Mesenchymal stem cell (in vitro differentiated cells and primary cell): ENCODE data around the gene ACSL5.

Experiments used
- DNase-seq: peaks from one replicate; pipeline ENCODE4 v3.0.0-alpha.2; 2013
- H2AFZ ChIP-seq: one replicate; pipeline ENCODE4 v1.6.1; 2013; ENCODE audit warnings: low read depth, mild to moderate bottlenecking, control low read depth, inconsistent platforms, low read length, moderate library complexity
- H2AK5ac ChIP-seq: 2 replicates; pipeline ENCODE4 v1.6.1; 2013; ENCODE audit warnings: low read length, moderate library complexity, mild to moderate bottlenecking, inconsistent platforms; ENCODE audit not compliant: severe bottlenecking
- H2BK120ac ChIP-seq: one replicate; pipeline ENCODE4 v1.6.1; 2013; ENCODE audit warnings: low read depth, mild to moderate bottlenecking, inconsistent platforms, low read length, moderate library complexity
- H2BK12ac ChIP-seq, 2 experiments: one replicate each; pipeline ENCODE4 v1.6.1; 2013; ENCODE audit warnings: inconsistent platforms in 2 of 2, low read length in 2 of 2, mild to moderate bottlenecking in 2 of 2, moderate library complexity in 2 of 2, control low read depth in 1 of 2
- H2BK15ac ChIP-seq: one replicate; pipeline ENCODE4 v1.6.1; 2013; ENCODE audit warnings: mild to moderate bottlenecking, low read depth, inconsistent platforms; ENCODE audit not compliant: poor library complexity, severe bottlenecking
- H2BK5ac ChIP-seq: 2 replicates; pipeline ENCODE4 v1.6.1; 2013; ENCODE audit warnings: low read depth, mild to moderate bottlenecking, low read length, control low read depth, inconsistent platforms; ENCODE audit not compliant: poor library complexity, severe bottlenecking
- H3K14ac ChIP-seq, 2 experiments: one replicate each; pipeline ENCODE4 v1.6.1; 2013; ENCODE audit warnings: inconsistent platforms in 2 of 2, low read length in 2 of 2, control low read depth in 1 of 2, mild to moderate bottlenecking in 1 of 2, moderate library complexity in 1 of 2
- H3K18ac ChIP-seq, 2 experiments: one replicate each; pipeline ENCODE4 v1.6.1; 2013; ENCODE audit warnings: inconsistent platforms in 2 of 2, low read length in 2 of 2, control low read depth in 1 of 2, low read depth in 1 of 2, mild to moderate bottlenecking in 1 of 2
- H3K23ac ChIP-seq, 2 experiments: one replicate each; pipeline ENCODE4 v1.6.1; 2013; ENCODE audit warnings: inconsistent platforms in 2 of 2, low read length in 2 of 2, mild to moderate bottlenecking in 2 of 2, moderate library complexity in 2 of 2, control low read depth in 1 of 2
- H3K27ac ChIP-seq: 2 replicates; pipeline ENCODE4 v1.5.1; 2013; ENCODE audit warnings: mild to moderate bottlenecking, moderate library complexity, low read length, control low read depth, inconsistent platforms; ENCODE audit not compliant: poor library complexity, severe bottlenecking
- H3K27me3 ChIP-seq, 2 experiments: 2 replicates each; pipeline versions ENCODE4 v1.6.1 to v1.7.0; 2013; ENCODE audit warnings: low read length in 2 of 2, mild to moderate bottlenecking in 2 of 2, moderate library complexity in 2 of 2, control low read depth in 1 of 2, inconsistent platforms in 1 of 2; ENCODE audit not compliant: control insufficient read depth in 1 of 2, insufficient read depth in 1 of 2
- H3K36me3 ChIP-seq, 2 experiments: 2 replicates each; pipeline versions ENCODE4 v1.6.1 to v1.7.0; 2013; ENCODE audit warnings: low read length in 2 of 2, control low read depth in 1 of 2, inconsistent platforms in 1 of 2, low read depth in 1 of 2, mild to moderate bottlenecking in 1 of 2; ENCODE audit not compliant: insufficient read depth in 2 of 2, control insufficient read depth in 1 of 2
- H3K4ac ChIP-seq, 2 experiments: one replicate each; pipeline ENCODE4 v1.6.1; 2013; ENCODE audit warnings: inconsistent platforms in 2 of 2, low read length in 2 of 2, mild to moderate bottlenecking in 2 of 2, moderate library complexity in 2 of 2, control low read depth in 1 of 2, low read depth in 1 of 2
- H3K4me1 ChIP-seq: 2 replicates; pipeline ENCODE4 v1.6.1; 2013; ENCODE audit warnings: low read depth, low read length, control low read depth; ENCODE audit not compliant: control insufficient read depth, insufficient read depth
- H3K4me2 ChIP-seq: 2 replicates; pipeline ENCODE4 v1.6.1; 2013; ENCODE audit warnings: low read length, mild to moderate bottlenecking, inconsistent platforms; ENCODE audit not compliant: poor library complexity, severe bottlenecking
- H3K4me3 ChIP-seq, 2 experiments: 2 replicates each; pipeline versions ENCODE4 v1.5.1 to v1.7.0; 2013; ENCODE audit warnings: low read length in 2 of 2, mild to moderate bottlenecking in 2 of 2, control low read depth in 1 of 2, low read depth in 1 of 2; ENCODE audit not compliant: insufficient read depth in 1 of 2
- H3K79me1 ChIP-seq: replicated peaks from 2 replicates; pipeline ENCODE4 v1.6.1; 2013; ENCODE audit warnings: mild to moderate bottlenecking, control low read depth, low read length, inconsistent platforms; ENCODE audit not compliant: poor library complexity, severe bottlenecking
- H3K9ac ChIP-seq: 2 replicates; pipeline ENCODE4 v1.7.0; 2013; ENCODE audit warnings: mild to moderate bottlenecking, low read length, moderate library complexity
- H3K9me3 ChIP-seq: 2 replicates; pipeline ENCODE4 v1.7.0; 2013; ENCODE audit warnings: mild to moderate bottlenecking, low read length; ENCODE audit not compliant: control insufficient read depth
- H4K8ac ChIP-seq: one replicate; pipeline ENCODE4 v1.6.1; 2013; ENCODE audit warnings: inconsistent platforms, mild to moderate bottlenecking, low read length, moderate library complexity
- H4K91ac ChIP-seq: one replicate; pipeline ENCODE4 v1.6.1; 2013; ENCODE audit warnings: mild to moderate bottlenecking, low read length, inconsistent platforms
- WGBS: methylation state at CpG from one replicate; pipeline ENCODE4 v1.1.7; 2013; ENCODE audit warnings: mixed read lengths; 5-methylcytosine and 5-hydroxymethylcytosine counted together

The ACSL5 gene

GRCh38 chr10:112359606-112360307 lies 14.2 kb upstream of the ACSL5 start:
- Histone ChIP-seq H2BK120ac (no peak overlapping the region), H3K4ac (no peak overlapping the region), H2AK5ac (no peak overlapping the region), H3K9me3 (no peaks in the 10 kb centered on the region), H3K9ac (no peak overlapping the region), H3K18ac (no peak overlapping the region), H3K14ac (no peak overlapping the region), H2BK12ac (peak overlapping the region in 1 of 2 experiments; percentile 18), H3K23ac (no peak overlapping the region), H2BK15ac (no peak overlapping the region), H3K4me3 (no peak overlapping the region), H2BK5ac (no peak overlapping the region), H3K36me3 (no peaks in the 10 kb centered on the region), H4K8ac (no peak overlapping the region), H3K4me1 (no peaks in the 10 kb centered on the region), H2AFZ (no peak overlapping the region), H3K27me3 (no peaks in the 10 kb centered on the region), H3K27ac (no peak overlapping the region), H3K4me2 (no peak overlapping the region), H4K91ac (no peak overlapping the region), H3K79me1 (no peaks in the 10 kb centered on the region)
- no peak for DNase-seq
- WGBS, result 82% methylated on average over 5 of the region's 8 CpGs

DNA sequence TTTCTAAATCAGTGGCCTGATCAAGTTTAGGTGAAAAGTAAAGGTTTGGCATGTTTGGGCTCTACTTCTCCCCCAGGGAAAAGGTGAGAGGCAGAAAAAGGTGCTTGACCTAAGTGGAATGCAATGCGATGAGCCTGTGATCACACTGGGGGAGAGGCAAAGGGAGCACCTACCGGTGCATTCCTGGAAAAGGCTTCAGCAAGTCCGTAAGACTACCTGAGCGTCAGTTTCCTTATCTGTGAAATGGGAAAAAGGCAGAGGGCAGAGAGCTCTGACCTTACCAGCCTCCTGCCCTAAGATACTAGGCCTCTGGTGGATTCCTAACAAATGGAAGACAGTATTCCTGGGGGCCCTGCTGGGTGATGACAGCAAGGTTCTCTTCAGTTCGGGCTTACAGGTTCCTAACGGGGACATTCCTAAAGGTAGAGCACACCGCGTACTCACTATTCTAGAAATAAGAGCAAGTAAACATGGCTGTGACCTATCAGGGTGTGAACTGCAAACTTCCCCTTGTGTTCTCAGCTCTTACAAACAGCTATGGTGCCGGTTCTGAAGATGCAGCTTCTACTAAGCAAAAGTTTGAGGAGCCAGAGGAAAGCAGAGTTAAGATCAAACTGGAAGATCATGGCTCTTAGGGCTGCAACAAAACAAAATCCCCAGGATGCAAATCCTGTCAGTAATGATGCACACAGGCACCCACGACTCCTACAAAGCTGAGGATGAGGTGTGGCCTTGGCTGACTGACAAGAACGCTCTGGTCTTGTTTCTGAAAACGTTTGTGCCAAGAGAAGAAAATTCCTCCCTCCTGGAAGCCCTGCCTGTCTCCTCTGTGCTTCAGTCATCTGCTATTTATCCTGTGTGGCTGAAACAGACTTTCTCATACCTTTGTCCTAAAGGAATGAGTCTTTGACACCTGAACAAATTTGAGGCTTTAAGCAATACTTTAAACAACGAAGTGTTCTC lies 13.3 kb upstream of the ACSL5 start:
- H3K14ac ChIP-seq, result no peak overlapping the region
- no peak overlapping the region for H4K8ac ChIP-seq
- no peak overlapping the region for H2AFZ ChIP-seq
- H3K9ac ChIP-seq, result no peak overlapping the region
- no peak for DNase-seq
- H3K4me1 ChIP-seq, result no peaks in the 10 kb centered on the region
- no peak overlapping the region for H4K91ac ChIP-seq
- no peak overlapping the region for H3K27ac ChIP-seq
- H3K4me2 ChIP-seq, result no peak overlapping the region
- H3K23ac ChIP-seq, result no peak overlapping the region
- H2BK5ac ChIP-seq, result no peak overlapping the region
- H3K18ac ChIP-seq, result no peak overlapping the region
- no peak overlapping the region for H2BK12ac ChIP-seq
- WGBS, result 76% methylated on average over 13 of the region's 13 CpGs
- H2BK120ac ChIP-seq, result no peak overlapping the region
- H2BK15ac ChIP-seq, result no peak overlapping the region
- H3K4ac ChIP-seq, result no peak overlapping the region
- no peaks in the 10 kb centered on the region for H3K27me3 ChIP-seq
- H3K79me1 ChIP-seq, result no peaks in the 10 kb centered on the region
- H2AK5ac ChIP-seq, result no peak overlapping the region
- H3K9me3 ChIP-seq, result no peaks in the 10 kb centered on the region
- no peaks in the 10 kb centered on the region for H3K36me3 ChIP-seq
- no peak overlapping the region for H3K4me3 ChIP-seq

GRCh38 chr10:112361951-112362751 lies 11.8 kb upstream of the ACSL5 start:
- no peak overlapping the region for H3K27ac ChIP-seq
- no peak overlapping the region for H4K8ac ChIP-seq
- DNase-seq, result peak; percentile 68
- H3K4ac ChIP-seq, result peak overlapping the region in 1 of 2 experiments; percentile 59
- H2AK5ac ChIP-seq, result no peak overlapping the region
- H3K4me3 ChIP-seq, result no peak overlapping the region
- H2BK120ac ChIP-seq, result no peak overlapping the region
- no peak overlapping the region for H3K14ac ChIP-seq
- peak overlapping the region in 1 of 2 experiments; percentile 58 for H3K18ac ChIP-seq
- 46% methylated on average over 5 of the region's 6 CpGs for WGBS
- H3K23ac ChIP-seq, result no peak overlapping the region
- no peak overlapping the region for H2AFZ ChIP-seq
- no peak overlapping the region for H3K4me2 ChIP-seq
- peak overlapping the region; percentile 20 for H3K9ac ChIP-seq
- H3K36me3 ChIP-seq, result no peaks in the 10 kb centered on the region
- H3K9me3 ChIP-seq, result no peaks in the 10 kb centered on the region
- no peaks in the 10 kb centered on the region for H3K27me3 ChIP-seq
- no peaks in the 10 kb centered on the region for H3K79me1 ChIP-seq
- no peaks in the 10 kb centered on the region for H3K4me1 ChIP-seq
- H2BK12ac ChIP-seq, result no peak overlapping the region
- H4K91ac ChIP-seq, result no peak overlapping the region
- no peak overlapping the region for H2BK15ac ChIP-seq
- no peak overlapping the region for H2BK5ac ChIP-seq
